HG03565 (cell line): ENCODE measurements around the gene IP6K3.

Source experiments
- ATAC-seq: cut with Tn5 transposase; IDR thresholded peaks from one replicate; pipeline ENCODE4 v1.9.1; 2021; ENCODE audit warnings: mild to moderate bottlenecking, moderate library complexity; ENCODE audit not compliant: unreplicated experiment

Gene IP6K3

GRCh38 chr6:33708516-33709204, 38.0 kb downstream of the IP6K3 start:
- ATAC-seq: no peak

DNA sequence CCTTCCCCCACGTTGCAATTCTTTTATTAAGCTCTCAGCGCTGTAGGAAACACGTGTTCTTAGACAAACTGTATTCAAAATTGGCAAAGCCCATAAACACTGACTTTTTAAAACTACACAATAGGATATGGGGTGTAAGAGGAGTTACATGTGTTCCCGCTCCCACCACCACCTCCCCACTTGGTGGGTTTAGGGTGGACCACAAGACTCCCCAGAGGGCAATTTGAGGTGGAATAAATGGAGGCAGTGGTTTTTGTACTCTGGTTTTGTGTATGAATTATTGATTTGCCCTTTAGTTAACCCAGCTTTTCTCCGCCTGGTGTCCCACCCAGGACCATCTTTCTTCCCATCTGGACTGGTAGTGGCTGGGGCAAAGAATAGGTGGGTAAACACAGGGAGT, 38.9 kb downstream of the IP6K3 start:
- no peak for ATAC-seq

- ATAC-seq: no peak
Measured at GRCh38 chr6:33705955-33706725, 40.6 kb downstream of the IP6K3 start.

DNA sequence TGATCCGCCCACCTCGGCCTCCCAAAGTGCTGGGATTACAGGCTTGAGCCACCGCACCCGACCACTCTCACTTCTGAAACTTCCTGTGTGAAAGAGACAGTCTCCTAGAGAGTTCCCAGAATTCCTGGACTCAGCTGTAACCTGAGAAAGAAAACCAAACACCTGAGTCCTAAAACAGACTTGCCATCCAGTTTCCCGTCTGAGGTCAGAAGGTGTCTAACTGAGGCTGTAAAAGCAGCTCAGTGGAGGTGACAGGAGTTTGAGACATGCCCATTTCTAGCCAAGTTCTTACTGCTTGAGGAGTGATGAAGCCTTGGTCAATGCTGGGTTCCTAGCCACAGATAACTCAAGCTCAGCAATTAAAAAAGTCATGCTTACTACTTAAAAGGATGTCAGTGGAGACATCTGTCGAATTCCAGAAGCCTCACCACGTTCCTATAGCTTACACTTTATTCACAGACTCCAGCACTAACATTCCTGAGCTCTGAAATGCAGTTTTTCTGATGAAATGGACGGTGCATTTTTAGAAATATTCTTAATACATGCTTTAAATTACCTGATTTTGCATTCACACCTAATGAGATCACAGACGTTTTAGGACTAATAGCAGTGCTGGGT, 41.3 kb downstream of the IP6K3 start:
- ATAC-seq: no peak

DNA sequence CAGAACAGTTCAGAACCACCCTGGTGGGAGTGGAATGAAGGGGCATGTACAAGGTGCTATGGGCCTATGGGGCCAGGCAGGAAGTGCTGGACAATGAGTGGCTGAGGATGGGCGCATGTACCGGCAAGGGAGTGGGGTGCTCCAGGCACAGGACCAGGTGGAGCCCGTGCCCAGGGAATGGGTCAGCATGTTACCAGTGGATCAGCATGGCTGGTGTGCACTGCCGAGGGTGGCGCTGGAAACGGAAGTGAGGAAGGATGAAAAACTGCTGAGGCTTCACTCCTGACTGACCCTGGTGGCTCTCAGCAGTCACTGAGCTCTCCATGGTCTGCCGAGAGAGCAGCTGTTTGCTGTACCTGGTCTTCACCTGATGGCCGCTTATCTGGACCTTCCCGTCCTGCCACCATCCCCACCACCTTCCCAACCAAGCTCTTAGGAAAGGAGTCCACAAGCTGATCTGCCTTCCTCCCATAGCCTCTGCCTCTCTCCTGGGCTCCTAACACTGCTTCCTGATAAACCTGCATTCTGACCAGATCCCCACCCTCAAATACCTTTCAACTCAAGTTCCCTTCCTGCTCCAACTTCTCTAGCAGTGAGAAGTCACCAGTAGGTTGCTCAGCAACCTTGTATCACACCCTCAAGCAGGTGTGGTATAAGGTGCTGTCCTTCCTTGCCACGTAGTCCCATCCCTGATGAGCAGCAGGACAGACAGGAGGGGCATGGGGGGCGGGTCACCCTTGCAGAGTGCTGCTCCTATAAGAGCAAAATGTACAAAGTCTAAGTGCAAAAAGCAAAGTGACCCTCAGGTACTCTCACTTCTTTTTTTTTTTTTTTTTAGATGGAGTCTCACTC, 42.3 kb downstream of the IP6K3 start:
- ATAC-seq: no peak

GRCh38 chr6:33702345-33702977, 44.2 kb downstream of the IP6K3 start:
- ATAC-seq: no peak

GRCh38 chr6:33700391-33701050, 46.2 kb downstream of the IP6K3 start:
- no peak for ATAC-seq

- no peak for ATAC-seq
Measured at GRCh38 chr6:33699739-33700138, 47.0 kb downstream of the IP6K3 start.

- no peak for ATAC-seq
Measured at GRCh38 chr6:33699131-33699530, 47.6 kb downstream of the IP6K3 start.

- ATAC-seq: no peak
Measured at GRCh38 chr6:33698494-33698893, 48.2 kb downstream of the IP6K3 start.

GRCh38 chr6:33697845-33698244, 48.9 kb downstream of the IP6K3 start:
- no peak for ATAC-seq

- no peak for ATAC-seq
Measured at GRCh38 chr6:33696548-33697518, 49.9 kb downstream of the IP6K3 start.

DNA sequence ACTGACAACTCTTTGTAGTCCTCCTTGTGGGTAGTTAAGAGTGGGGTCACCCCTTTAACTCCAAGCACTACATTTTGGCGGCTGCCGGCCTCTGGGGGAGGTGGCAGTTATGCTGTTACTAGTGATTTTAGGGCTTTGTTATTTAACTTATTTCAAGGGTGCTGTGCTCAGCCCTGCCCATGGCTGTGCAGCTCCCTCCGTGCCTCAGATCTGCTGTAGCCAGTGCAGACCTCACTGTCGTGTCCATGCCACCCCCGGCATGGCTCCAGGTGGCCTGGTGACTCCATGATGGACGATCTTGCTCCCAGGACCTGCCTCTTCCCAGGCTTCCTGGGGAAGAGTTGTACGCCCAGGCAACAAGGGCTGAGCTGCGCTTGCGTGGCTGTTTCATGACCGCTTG, 50.6 kb downstream of the IP6K3 start:
- no peak for ATAC-seq

GRCh38 chr6:33695451-33695887, 51.2 kb downstream of the IP6K3 start:
- no peak for ATAC-seq

DNA sequence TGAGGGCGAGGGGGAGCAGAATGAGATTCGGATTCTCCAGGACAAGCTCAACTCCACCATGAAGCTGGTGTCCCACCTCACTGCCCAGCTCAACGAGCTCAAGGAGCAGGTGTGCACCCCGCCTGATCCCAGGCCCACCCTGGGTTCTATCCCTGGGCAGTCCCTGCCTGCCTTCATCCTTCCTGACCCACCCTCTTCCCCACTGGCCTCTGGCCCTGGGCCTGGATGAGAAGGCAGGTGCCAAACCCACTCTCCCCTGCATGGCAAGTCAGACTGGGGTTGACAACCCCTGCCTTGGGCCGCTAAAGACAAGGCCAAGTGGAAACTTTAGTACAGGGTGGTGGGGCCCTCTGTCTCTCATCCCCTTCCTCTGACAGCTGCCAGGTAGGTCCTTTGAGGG, 51.7 kb downstream of the IP6K3 start:
- no peak for ATAC-seq

GRCh38 chr6:33694401-33694931, 52.2 kb downstream of the IP6K3 start:
- no peak for ATAC-seq

DNA sequence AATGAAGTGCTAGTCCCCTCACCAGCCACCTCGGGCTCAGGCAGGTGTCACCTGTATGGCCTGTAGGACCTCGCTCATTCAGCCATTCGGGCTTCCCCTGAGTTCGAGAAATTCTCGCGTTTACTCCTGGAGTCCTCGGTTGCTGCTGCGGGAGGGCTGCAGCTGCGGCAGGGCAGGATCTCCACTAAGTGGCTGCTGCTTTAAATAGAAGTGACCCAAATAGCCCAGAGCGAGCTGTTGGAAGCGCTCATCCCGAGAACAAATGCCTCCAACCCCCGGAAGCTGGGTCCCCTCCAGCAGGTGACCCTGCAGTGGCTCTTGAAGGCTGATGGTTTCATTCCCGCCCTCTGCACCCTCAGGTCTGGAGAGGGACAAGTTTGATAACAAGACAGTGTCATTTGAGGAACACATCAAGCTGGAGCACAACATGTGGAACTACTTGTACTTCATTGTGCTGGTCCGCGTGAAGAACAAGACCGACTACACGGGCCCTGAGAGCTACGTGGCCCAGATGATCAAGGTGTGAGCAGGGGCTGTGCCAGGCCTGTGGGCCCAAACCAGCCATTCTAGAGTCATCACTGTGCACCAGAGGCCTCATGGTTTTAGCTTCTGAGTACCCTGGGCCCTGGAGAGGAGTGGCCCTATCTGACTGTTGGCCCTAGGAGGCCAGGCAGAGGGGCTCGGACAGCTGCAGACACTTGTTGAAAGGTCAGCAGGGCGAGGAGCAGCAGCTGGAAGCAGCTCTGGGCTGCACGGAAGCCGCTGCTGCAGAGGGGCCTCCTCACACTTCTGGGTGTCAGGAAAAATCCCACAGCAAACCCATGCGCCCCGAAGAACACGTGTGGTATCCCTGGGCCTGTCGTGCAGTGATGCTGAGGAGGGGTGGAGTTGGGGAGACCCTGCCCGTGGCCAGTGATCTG, 53.3 kb downstream of the IP6K3 start:
- ATAC-seq: no peak

DNA sequence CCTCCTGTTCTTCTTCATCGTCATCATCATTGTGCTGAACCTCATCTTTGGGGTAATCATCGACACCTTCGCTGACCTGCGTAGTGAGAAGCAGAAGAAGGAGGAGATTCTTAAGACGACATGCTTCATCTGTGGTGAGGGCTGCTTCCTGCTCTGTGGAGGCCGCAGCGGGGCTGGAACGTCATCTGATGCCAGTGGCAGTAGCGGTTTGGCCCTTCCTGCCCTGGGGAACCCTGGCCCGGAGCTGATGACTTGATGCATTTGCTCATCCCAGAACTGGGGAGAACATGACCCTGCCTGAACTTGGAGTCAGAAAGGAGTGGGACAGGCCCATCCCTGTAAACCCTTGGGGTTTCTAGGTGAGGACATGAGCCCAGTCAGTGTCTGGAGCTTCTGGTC, 53.9 kb downstream of the IP6K3 start:
- no peak for ATAC-seq
